GM15510 (cell line): ENCODE data around the gene FSTL4.

Experiments
- POLR2A ChIP-seq: IDR thresholded peaks from 3 replicates; pipeline ENCODE4 v1.6.1; 2011; ENCODE audit warnings: borderline replicate concordance; ENCODE audit not compliant: insufficient read length; ENCODE audit errors: extremely low read depth

The FSTL4 gene

DNA sequence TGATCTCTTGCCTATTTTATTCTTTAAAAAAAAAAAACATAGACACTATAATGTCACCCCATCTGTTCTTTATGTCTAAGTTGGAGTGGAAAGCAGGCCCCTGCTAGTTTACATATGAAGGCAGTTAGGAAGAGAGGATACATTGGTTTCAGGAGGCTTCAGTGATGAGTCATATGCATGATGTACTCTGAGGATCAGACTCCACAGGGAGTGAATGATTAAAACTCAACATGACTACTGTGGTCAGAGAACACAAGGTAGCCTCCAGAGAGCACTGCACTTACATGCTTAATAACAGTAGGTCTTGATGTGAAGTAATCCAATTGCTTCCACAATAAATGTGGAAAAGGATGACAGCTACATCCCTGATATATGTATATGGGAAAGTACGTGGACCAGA is 22.7 kb upstream of the FSTL4 start:
- no peak for TF ChIP-seq POLR2A

DNA sequence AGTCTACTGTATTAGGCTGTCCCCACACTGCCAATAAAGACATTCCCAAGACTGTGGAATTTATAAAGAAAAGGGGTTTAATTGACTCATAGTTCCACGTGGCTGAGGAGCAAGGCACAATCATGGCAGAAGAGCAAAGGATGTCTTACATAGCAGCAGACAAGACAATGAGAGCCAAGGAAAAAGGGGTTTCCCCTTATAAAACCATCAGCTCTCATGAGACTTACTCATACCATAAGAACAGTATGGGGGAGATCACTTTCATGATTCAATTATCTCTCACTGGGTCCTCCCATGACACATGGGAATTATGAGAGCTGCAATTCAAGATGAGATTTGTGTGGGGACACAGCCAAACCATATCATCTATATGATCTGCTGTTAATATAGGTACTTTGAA is 14.8 kb upstream of the FSTL4 start:
- no peak for TF ChIP-seq POLR2A

DNA sequence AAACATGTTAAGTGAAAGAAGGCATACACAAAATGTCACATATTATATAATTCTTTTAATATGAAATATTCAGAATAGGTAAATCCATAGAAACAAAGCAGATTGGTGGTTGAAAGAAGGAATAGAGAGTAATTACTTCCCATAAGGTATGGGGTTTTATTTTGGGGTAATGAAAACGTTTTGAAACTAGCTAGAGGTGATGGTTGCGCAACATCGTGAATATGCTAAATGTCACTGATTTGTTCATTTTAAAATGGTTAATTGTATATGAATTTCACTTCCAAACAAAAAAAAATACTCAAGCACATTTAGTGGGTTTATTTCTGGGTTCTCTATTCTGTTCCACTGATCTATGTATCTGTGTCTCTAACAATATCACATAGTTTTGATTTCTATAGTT is 12.0 kb upstream of the FSTL4 start:
- TF ChIP-seq POLR2A, result no peak

DNA sequence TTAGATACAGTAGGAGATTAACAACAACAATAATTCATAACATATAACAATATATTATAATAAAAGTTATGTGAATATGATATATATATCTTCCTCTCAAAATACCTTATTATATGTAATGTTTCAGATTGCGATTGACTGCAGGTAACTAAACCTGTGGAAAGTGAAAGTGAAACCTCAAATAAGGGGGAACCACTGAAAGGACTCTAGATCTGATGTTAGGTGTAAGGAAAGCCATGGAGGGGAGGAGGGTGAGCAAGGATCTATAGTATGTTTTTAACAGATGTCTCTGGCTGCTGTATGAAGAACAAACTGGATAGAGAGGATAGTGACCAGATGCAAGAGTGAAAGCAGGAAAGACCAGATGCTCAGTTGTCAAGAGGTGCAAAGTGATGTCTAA is 5.8 kb upstream of the FSTL4 start:
- TF ChIP-seq POLR2A, result no peak

DNA sequence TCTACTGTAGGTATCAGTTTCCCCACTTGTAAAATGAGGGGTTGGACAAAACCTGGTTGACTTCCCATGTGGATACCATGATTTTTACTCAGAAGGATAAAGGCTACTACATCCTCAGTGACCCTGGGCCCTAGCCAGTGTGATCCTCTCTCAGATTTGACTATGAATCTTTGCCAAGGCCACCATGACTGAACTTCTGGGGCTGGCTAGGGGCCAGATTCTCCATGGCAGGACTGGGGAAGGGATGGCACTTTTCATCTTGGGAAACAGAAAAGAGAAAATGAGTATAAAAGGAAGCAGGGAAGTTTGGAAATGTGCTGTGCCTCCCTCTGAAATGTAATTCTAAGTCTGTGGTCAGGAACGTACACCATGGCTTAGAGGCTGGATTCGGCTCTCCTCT is 1.4 kb upstream of the FSTL4 start:
- no peak for TF ChIP-seq POLR2A

DNA sequence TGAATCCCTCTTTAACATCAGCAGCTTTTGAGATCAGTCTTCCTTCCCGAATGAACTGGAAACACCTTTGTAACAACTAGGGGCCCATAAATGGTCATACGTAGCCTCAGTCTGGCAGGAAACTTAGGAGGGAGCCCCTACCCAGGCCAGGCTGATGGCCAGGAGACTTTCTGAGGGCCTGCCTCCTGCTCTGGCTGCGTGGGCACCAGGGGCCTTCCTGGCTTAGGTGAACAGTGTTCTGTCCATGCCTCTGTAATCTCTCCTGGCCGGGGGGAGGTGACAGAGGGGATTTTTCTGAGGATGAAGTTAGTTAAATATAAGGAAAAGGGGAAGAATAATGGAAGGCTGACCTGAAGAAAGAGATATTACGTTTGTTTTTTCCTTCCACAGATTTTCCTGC is 843 bp upstream of the FSTL4 start:
- no peak for TF ChIP-seq POLR2A

DNA sequence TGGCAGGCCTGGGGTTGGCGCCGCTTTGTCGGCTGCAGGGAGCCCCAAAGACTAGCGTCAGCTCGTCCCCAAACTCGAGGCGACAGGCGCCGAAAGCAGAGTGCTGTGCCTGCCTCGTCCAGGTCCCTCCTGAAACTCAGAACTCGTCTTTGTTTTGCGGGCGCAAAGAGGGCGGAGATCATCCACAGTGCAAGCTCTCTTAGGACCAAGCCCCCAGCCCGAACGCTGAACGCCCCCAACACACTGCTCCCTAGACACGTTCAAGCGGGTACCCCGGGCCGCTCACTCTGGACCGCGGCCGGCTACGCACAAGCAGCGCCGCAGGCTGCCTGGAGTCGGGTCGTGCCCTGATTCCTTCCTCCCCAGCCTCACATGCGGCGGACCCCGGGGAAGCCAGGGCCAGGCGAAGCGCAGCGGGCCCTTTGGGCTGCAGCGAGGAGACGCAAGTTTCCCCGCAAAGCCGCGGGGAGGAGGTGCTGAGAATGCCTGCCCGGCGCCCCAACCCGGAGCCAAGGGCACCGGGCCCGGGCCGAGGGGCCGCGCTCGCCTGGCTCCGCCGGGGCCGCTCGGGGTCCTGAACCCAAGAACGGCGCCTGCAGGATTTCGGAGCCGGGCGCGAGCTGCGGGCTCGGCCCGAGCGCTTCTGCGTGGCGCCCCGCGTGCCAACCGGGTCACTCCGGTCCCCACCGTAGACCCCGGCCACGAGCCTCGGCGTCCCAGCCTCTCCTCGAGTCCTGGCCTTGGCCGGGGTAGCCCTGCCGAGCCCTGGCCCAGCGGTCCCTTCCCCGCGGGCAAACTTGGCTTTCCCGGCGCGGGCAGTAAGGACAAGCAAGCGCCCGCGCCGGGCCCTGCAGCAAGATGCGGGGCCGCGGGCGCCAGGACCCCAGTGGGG is 738 bp downstream of the FSTL4 start:
- no peak for TF ChIP-seq POLR2A

DNA sequence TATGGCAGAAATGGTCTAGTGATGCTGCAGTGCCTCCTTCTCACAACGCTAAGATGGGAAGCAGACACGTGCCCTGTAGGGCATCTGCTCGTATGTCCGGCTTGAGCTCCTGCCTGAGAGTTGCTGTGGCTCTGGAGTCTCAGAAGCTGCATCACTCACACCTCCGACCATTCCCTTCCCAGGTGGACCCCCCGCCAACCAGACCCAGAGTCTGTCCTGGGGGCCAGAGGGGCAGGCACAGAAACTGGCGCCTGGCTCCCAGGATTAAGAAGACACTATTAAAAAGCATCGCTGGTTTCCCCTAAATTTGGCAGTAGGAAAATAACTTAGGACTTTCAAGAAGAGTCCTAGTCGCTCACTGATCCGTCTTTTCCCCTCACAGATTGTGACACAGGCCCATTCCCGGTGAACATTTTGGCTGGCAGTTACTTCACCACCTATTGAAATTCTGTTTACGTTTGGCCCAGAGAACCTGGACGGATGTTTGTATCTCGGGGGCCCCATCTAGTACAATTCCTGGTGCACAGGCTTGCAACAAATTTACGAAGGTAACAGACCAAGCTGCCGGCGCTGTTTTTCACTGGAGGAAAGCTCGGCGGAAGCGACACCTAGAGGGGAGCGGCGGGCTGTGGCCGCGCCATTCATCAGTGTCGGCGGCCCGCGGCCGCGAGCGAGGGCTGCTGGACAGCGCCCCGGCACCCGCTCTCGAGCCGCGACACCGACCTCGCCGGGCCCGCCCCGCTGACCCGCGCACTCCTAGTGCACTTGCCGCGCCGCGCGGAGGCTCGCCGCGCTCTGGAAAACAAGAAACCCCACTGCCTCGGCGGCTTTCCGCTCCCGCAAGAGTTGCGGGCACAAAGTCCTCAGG is 1.6 kb downstream of the FSTL4 start:
- no peak for TF ChIP-seq POLR2A

DNA sequence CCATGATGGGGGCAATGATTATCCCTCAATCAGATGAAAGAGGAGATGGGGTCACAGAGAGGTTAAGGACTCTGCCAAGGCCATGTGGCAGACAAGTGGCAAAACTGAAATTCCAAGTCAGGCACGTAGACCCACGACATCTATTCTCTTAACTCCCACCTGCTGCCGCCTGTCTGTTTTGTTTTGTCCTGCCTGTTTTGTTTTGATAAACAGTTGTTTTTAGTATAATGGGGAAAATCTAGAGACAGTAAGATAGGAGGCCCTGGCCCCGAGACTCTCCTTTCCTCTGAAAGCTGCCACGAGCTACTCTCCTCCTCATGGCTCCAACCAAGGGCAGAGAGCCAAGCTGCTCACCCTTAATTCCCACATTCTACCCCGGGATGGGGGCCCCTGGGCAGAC is 4.9 kb downstream of the FSTL4 start:
- no peak for TF ChIP-seq POLR2A

DNA sequence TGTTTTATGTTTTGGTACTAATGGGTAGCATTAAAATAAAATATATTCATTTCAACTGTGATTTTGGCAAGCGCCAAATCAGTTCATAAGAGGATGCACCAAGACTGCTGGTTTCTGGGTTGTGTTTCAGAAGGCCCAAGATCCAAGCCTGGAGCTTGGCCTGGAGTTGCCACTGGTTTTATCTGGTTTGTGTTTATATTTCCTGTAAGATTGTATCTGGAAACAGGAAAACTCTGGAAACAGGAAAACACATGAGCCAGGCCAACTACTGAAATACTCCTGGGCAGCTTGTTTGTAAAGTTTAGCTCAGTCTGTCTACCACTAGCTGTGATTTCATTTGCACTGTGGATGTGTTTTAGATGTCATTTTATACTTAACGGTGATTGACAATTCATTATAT is 5.5 kb downstream of the FSTL4 start:
- no peak for TF ChIP-seq POLR2A

DNA sequence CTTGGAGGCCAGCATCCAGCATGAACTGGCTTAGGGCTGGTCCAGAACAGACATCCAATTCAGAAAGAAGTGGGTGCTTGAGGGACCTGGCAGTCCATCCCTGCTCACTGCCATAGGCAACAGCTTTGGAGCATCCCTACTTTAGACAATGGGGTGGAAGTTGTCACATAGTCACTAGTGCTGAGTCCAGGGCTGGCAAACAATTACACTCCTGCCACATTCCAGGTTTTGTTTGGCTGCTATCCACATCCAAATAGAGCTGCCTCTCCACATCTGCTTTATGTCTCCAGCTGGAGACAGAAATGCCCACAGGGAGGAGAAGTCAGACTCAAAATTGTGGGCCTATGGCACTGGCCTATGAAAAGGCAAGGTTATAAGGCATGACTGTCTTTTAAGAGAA is 7.0 kb downstream of the FSTL4 start:
- no peak for TF ChIP-seq POLR2A

DNA sequence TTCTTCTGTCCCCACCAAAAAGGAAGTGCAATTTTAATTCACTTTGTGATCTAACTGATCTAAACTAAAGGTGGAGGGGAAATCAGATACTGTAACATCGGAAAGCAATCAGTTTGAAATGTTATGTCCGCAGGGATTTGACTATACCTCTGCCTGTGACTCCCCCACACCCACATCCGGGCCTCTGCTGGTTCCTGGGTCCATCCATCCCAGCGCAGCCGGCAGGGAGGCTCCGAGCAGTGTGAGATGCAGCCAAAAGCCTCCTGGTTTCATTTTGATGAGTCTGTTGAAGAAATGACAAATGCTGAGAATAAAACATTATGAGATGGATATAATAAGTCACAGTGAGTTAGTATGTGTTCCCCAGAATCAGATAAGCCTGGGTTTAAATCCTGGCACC is 8.6 kb downstream of the FSTL4 start:
- TF ChIP-seq POLR2A, result no peak

DNA sequence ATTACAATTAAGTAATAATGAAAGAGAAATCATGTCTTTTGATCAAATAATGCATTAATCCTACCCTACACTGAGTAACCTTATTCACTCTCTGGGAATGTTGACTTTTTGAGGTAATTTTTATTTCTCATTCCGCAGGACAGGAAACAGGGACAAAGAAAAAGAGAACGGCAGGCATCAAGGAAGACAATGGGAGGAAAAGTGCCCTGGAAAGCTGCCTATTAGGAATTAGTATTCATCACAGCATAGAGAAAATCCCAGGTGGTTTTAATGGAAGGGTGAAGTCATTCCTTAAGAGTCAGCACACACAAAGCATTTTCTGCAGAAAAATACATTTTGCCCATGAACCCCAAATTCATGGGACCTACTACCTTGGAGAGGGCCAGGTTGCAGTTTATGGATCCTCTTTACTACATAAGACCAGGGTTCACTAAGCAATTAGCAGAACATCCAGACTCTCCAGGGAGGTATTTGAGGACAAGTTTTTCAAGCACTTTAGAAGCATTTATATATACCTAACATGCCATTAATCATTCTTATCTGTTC is 9.4 kb downstream of the FSTL4 start:
- no peak for TF ChIP-seq POLR2A

DNA sequence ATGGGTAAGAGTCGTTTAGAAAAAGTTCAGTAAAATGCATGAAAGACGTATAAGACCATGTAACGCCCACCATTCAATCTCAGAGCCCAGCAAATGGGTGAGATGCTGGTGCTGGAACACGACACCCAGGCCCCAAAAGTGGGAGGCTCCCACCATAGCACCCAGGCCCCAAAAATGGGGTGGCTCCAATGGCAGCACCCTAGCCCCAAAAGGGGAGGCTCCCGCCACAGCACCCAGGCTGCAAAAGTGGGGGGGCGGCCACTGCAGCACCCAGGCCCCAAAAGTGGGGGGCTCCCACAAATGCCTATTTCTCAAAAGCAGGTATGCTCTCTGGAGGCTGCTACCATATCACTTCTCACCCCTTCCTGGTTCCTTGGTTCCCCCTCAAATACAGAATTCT is 12.7 kb downstream of the FSTL4 start:
- TF ChIP-seq POLR2A, result no peak

DNA sequence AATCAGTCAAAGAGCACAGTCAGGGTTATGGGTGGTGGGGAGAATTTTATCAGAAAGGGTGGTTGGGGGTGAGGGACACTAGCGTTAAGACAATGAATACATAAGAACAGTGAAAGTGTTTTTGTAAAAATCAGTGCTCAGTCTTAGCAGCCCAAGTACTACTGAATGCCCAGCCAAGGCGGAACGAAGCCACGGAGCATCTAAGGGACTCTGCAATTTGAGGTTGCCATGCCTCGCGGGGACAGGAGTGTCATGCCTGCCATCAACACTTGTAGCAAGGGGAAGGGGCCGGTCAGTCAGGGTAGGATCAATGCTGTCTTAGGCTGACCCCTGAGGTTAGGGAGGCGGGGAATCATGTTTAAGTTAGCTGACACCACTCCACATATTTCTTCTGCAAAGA is 13.3 kb downstream of the FSTL4 start:
- no peak for TF ChIP-seq POLR2A
